Tibial nerve (tissue), 4 donors: ENCODE measurements around the gene FGGY. TPM values are rescaled to one million over a fixed set of nuclear protein-coding genes. Genes with fewer than 3 reads are reported as not detected.

ENCODE experiments used
- DNase-seq, 2 donors: peaks; one replicate each; pipeline ENCODE4 v3.0.0-alpha.2; 2019; ENCODE audit warnings: low spot score in 2 of 2
- H3K27ac ChIP-seq, 4 donors: fragments of 200-600 bp; sonication (generic) in 3 of 4; one replicate each; pipeline ENCODE4 v1.5.1; 2017 to 2019; ENCODE audit warnings: mild to moderate bottlenecking in 1 of 4
- H3K27me3 ChIP-seq, 2 donors: fragments of 200-600 bp; sonication (generic) in 1 of 2; one replicate each; pipeline versions ENCODE4 v1.5.1 to v1.6.0; 2017 to 2019
- H3K36me3 ChIP-seq, 3 donors: fragments of 200-600 bp; sonication (generic); one replicate each; pipeline ENCODE4 v1.5.1; 2018 to 2019
- H3K4me1 ChIP-seq, 4 donors: fragments of 200-600 bp; sonication (generic) in 3 of 4; one replicate each; pipeline ENCODE4 v1.5.1; 2017 to 2019
- H3K4me3 ChIP-seq, 4 donors: fragments of 200-600 bp; sonication (generic) in 3 of 4; one replicate each; pipeline ENCODE4 v1.5.1; 2017 to 2019; ENCODE audit warnings: mild to moderate bottlenecking in 1 of 4, moderate library complexity in 1 of 4
- H3K9me3 ChIP-seq, 4 donors: fragments of 200-600 bp; sonication (generic) in 3 of 4; one replicate each; pipeline ENCODE4 v1.5.1; 2017 to 2019
- CTCF ChIP-seq, 5 experiments: fragments of 200-600 bp in 3 of 5; fragments of 450-650 bp in 2 of 5; sonication (generic) in 3 of 5; IDR thresholded peaks; one replicate each; pipeline ENCODE4 v1.5.1; 2016 to 2019; ENCODE audit warnings: antibody characterized with exemption in 5 of 5, mild to moderate bottlenecking in 3 of 5, moderate library complexity in 2 of 5
- EP300 ChIP-seq, 2 donors: sonication (generic); formaldehyde crosslinking; IDR thresholded peaks; one replicate each; pipeline ENCODE4 v1.6.1; 2017; ENCODE audit warnings: antibody characterized with exemption in 2 of 2, mild to moderate bottlenecking in 1 of 2
- POLR2A ChIP-seq, 2 donors: fragments of 450-650 bp; IDR thresholded peaks; one replicate each; pipeline ENCODE4 v1.6.1; 2017; ENCODE audit warnings: antibody characterized with exemption in 2 of 2, mild to moderate bottlenecking in 2 of 2, moderate library complexity in 2 of 2
- WGBS, 2 donors: methylation state at CpG; one replicate each; pipeline ENCODE4 v1.1.5; 2018; 5-methylcytosine and 5-hydroxymethylcytosine counted together
- total RNA-seq, 4 donors: library from RNA; depleted of rRNA; stranded (reverse); fragments of >200 nt; gene quantifications; one replicate each; pipeline ENCODE4 v1.1.0, GENCODE V29; 2016

FGGY gene
- total RNA-seq, 4 donors from 2014 or later = 27.0 to 40.6 (median 32.9) TPM

- Histone ChIP-seq H3K27me3 (no peaks in the 10 kb centered on the region), H3K4me1 (peaks cover 3 to 99% (median 55%) of the 10 kb centered on the region in 4 donors), H3K9me3 (no peaks in the 10 kb centered on the region), H3K36me3 (no peaks in the 10 kb centered on the region), H3K27ac (peak overlapping the region; percentile 58 to 92 (median 76)), H3K4me3 (no peak overlapping the region)
- TF ChIP-seq CTCF (IDR thresholded peaks at IDR 0.05) = no peak
- TF ChIP-seq EP300 (IDR thresholded peaks at IDR 0.05) = peak in 1 of 2 donors; percentile 6
- TF ChIP-seq POLR2A (IDR thresholded peaks at IDR 0.05) = no peak
- no peak for DNase-seq
- 72 to 82% methylated on average over 7 of the region's 7 CpGs for WGBS, 2 donors
Observed at GRCh38 chr1:59672851-59673572, 376.1 kb downstream of the FGGY start.

- WGBS, 2 donors = 71 to 77% methylated on average over 15 to 16 of the region's 16 CpGs
- Histone ChIP-seq H3K36me3 (no peaks in the 10 kb centered on the region), H3K9me3 (no peaks in the 10 kb centered on the region), H3K4me3 (no peak overlapping the region), H3K4me1 (peaks cover 3 to 100% (median 59%) of the 10 kb centered on the region in 4 donors), H3K27ac (peak overlapping the region; percentile 58 to 92 (median 76)), H3K27me3 (no peaks in the 10 kb centered on the region)
- TF ChIP-seq EP300 (IDR thresholded peaks at IDR 0.05) (no peak), POLR2A (IDR thresholded peaks at IDR 0.05) (no peak), CTCF (IDR thresholded peaks at IDR 0.05) (no peak)
- peak in 1 of 2 donors; percentile 29 for DNase-seq
Observed at GRCh38 chr1:59673573-59674450, 376.9 kb downstream of the FGGY start.

- TF ChIP-seq POLR2A (IDR thresholded peaks at IDR 0.05) (peak in 1 of 2 donors; percentile 5), CTCF (IDR thresholded peaks at IDR 0.05) (no peak), EP300 (IDR thresholded peaks at IDR 0.05) (peak; percentile 88 to 97)
- H3K27ac ChIP-seq = peak overlapping the region; percentile 58 to 92 (median 76)
- WGBS, 2 donors = 56 to 57% methylated on average over 2 of the region's 2 CpGs
- H3K9me3 ChIP-seq = no peaks in the 10 kb centered on the region
- peak in 1 of 2 donors; percentile 79 for DNase-seq
- H3K27me3 ChIP-seq = no peaks in the 10 kb centered on the region
- H3K4me3 ChIP-seq = no peak overlapping the region
- H3K4me1 ChIP-seq = peaks cover 3 to 98% (median 58%) of the 10 kb centered on the region in 4 donors
- H3K36me3 ChIP-seq = no peaks in the 10 kb centered on the region
Observed at GRCh38 chr1:59674595-59674994, 377.7 kb downstream of the FGGY start.

- no peaks in the 10 kb centered on the region for H3K9me3 ChIP-seq
- TF ChIP-seq EP300 (IDR thresholded peaks at IDR 0.05) (no peak), CTCF (IDR thresholded peaks at IDR 0.05) (no peak)
- H3K4me1 ChIP-seq = peaks cover under 1 to 85% (median 46%) of the 10 kb centered on the region in 4 donors
- H3K4me3 ChIP-seq = no peak overlapping the region
- no peak for DNase-seq
- peak overlapping the region in 2 of 4 donors; percentile 83 to 84 for H3K27ac ChIP-seq
- no peaks in the 10 kb centered on the region for H3K36me3 ChIP-seq
- 70 to 77% methylated on average over 2 of the region's 2 CpGs for WGBS, 2 donors
- no peaks in the 10 kb centered on the region for H3K27me3 ChIP-seq
Observed at GRCh38 chr1:59675936-59676335, 379.0 kb downstream of the FGGY start.
